ENCODE measurements around the gene SLC2A4RG. TPM values are rescaled to one million over a fixed set of nuclear protein-coding genes. Genes with fewer than 3 reads are reported as not detected.

The SLC2A4RG gene
- total and polyA plus RNA-seq, 7 experiments from 2014 or later, result 3.0 to 136 (median 96.4) TPM

DNA sequence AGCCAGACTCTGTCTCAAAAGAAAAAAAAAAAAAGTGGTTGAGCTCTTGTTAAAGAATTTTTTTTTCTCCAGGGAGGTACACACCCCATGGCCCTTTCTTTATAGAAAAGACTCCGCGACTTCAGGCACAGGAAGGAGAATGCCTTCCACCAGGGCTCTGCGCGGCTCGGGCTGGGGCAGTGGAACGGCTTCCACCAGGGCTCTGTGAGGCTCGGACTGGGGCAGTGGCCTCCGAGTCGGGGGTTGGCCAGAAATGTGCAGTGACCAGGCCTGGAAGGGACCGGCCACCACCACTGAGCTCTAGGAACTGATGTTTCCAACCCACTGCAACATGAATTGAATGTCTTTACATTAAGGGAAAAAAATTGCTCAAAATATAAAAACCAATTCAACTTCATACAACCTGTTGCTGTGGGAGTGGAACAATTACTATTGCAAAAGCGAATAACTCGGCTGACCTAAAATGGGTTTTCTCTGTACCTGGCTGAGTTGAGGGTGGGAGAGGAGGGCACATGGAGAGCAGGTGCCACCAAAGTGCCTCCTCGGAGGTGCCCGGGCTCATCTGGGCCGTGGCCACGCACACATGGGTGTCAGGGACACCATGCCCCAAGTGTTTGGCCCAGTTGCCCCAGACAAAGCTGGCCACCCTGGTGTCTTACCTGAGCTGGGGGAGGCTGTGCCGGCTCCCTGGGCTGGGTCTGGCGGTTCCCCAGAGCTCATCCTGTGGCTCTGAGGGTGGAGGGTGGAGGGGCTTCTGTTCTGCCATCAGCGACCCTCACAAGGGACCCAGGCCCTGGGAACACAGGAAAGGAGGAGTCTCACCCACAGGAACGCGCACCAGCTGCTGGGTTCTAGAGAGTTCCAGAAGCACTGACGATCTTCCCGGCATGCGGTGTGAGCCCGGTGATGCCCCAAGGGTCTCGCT lies 29.3 kb downstream of the SLC2A4RG start:
- Histone ChIP-seq H3K4me3 (ENCODE audit: low read length) (no peak overlapping the region), H3K9me3 (ENCODE audit: control insufficient read depth in 2 of 3, low read length in 3 of 3) (no peaks in the 10 kb centered on the region), H3K27ac (ENCODE audit: low read depth, low read length) (no peak overlapping the region), H3K27me3 (ENCODE audit: control insufficient read depth in 2 of 2, insufficient read depth in 2 of 2, low read length in 2 of 2) (no peaks in the 10 kb centered on the region), H3K4me1 (ENCODE audit: control insufficient read depth in 2 of 2, insufficient read depth in 2 of 2, low read length in 2 of 2) (no peaks in the 10 kb centered on the region), H3K36me3 (ENCODE audit: control insufficient read depth in 2 of 3, insufficient read depth in 3 of 3, low read length in 3 of 3) (no peaks in the 10 kb centered on the region)
- ATAC-seq, result no peak
- POLR2A ChIA-PET, result interaction anchor here (1.4 to 1.6 kb wide), 2 partner anchors 18 to 28 kb away, joined by 5 read pairs; no protein-coding TSS in a partner anchor
- peaks cover 0 to 3% (median 0%) of the 10 kb centered on the region in 5 donors for H3K27me3 Mint-ChIP-seq
- no peak for DNase-seq
- CTCF ChIA-PET, result interaction anchor here (0.7 to 0.9 kb wide), 2 partner anchors 14 to 427 kb away, joined by 3 to 4 read pairs; no protein-coding TSS in a partner anchor
- H3K4me1 Mint-ChIP-seq, result no peaks in the 10 kb centered on the region
- no peaks in the 10 kb centered on the region for H3K36me3 Mint-ChIP-seq
- no peak overlapping the region for H3K4me3 Mint-ChIP-seq
- H3K9me3 Mint-ChIP-seq, result no peaks in the 10 kb centered on the region
- intact Hi-C loops (cut with micrococcal nuclease), result no loop called here
- no peak overlapping the region for H3K27ac Mint-ChIP-seq

DNA sequence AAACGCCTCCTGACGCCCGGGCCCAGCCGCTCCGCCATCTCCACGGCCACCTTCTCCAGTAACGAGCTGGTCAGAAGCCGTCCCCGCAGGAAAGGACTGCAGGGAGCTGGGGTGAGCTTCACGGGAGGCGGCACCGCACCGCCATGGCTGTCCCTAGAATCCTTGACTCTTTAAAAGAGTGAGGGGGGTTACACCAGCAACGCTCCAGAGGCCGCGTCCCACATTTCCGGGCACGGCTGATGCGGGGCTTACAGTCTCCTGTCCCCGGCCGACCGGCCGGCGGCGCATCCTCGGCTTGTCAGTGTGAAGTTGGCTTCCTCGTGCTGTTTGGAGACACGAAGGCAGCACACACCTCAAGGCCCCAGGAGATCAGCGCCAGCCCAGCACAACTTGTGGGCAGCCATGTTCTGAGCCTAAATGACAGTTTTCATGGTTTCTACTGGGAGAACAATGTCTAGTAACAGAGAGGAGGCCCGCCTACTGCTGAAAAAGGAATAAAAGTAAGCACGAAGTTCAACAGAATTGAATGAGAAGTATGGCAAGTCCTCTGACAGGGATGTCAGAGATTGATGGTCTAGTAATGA lies 30.4 kb downstream of the SLC2A4RG start:
- Mint-ChIP-seq H3K4me3 (no peak overlapping the region), H3K4me1 (peaks cover 0 to 6% (median 5%) of the 10 kb centered on the region in 7 donors), H3K27ac (no peak overlapping the region), H3K27me3 (peaks cover 0 to 5% (median 0%) of the 10 kb centered on the region in 5 donors), H3K9me3 (no peaks in the 10 kb centered on the region), H3K36me3 (peaks cover 0 to 1% (median 0%) of the 10 kb centered on the region in 5 donors)
- no peaks in the 10 kb centered on the region for H3K27me3 ChIP-seq (ENCODE audit: control insufficient read depth in 2 of 2, insufficient read depth in 2 of 2, low read length in 2 of 2)
- H3K27ac ChIP-seq (ENCODE audit: low read depth, low read length), result no peak overlapping the region
- ChIA-PET POLR2A (no interaction called here), CTCF (interaction anchor here (0.7 kb wide), 1 partner anchor 330 kb away, joined by 3 read pairs; no protein-coding TSS in a partner anchor)
- DNase-seq (no peak), ATAC-seq (no peak)
- no peaks in the 10 kb centered on the region for H3K4me1 ChIP-seq (ENCODE audit: control insufficient read depth in 2 of 2, insufficient read depth in 2 of 2, low read length in 2 of 2)
- intact Hi-C loops (cut with micrococcal nuclease), result no loop called here
- no peak overlapping the region for H3K4me3 ChIP-seq (ENCODE audit: low read length)
- H3K9me3 ChIP-seq (ENCODE audit: control insufficient read depth in 2 of 3, low read length in 3 of 3), result no peaks in the 10 kb centered on the region
- no peaks in the 10 kb centered on the region for H3K36me3 ChIP-seq (ENCODE audit: control insufficient read depth in 2 of 3, insufficient read depth in 3 of 3, low read length in 3 of 3)

DNA sequence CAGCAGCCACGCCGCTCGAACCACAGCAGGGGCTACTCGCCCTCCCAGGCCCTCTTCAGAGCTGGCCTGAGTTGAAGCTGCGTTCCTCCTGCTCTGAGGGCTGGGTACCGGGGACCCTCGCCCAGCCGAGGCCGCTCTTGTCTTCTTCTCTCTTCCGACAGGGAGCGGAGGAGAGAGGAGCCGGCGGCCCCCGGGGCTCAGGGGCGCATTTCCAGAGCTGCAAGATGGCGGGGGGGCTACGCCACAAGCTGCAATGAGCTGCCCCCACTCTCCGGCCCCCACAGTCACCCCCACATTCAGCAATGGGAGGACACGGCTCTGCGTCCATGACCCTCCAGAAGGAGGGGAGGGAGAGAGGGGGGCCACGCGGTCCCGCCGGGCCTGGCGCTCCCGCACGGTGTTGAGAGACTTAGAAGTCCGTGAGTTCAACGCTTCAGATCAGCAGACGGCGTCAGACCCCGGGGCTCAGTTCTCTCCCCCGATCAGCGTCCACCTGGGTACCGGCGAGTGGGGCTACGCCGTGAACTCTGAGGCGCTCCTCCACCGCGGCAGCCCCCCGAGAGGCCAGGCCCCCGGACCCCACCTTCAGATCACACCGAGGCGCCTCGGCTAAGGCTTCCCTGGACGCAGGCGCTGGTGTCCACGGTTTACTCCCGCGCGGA lies 31.6 kb downstream of the SLC2A4RG start:
- Histone ChIP-seq H3K4me1 (ENCODE audit: control insufficient read depth in 2 of 2, insufficient read depth in 2 of 2, low read length in 2 of 2) (no peaks in the 10 kb centered on the region), H3K27ac (ENCODE audit: low read depth, low read length) (no peak overlapping the region), H3K4me3 (ENCODE audit: low read length) (no peak overlapping the region), H3K36me3 (ENCODE audit: control insufficient read depth in 2 of 3, insufficient read depth in 3 of 3, low read length in 3 of 3) (no peaks in the 10 kb centered on the region), H3K27me3 (ENCODE audit: control insufficient read depth in 2 of 2, insufficient read depth in 2 of 2, low read length in 2 of 2) (no peaks in the 10 kb centered on the region), H3K9me3 (ENCODE audit: control insufficient read depth in 2 of 3, low read length in 3 of 3) (no peaks in the 10 kb centered on the region)
- no peak for ATAC-seq
- Mint-ChIP-seq H3K27ac (no peak overlapping the region), H3K9me3 (no peaks in the 10 kb centered on the region), H3K4me1 (peaks cover 0 to 6% (median 5%) of the 10 kb centered on the region in 7 donors), H3K36me3 (peaks cover 0 to 1% (median 0%) of the 10 kb centered on the region in 5 donors), H3K4me3 (no peak overlapping the region), H3K27me3 (peaks cover 0 to 2% (median 0%) of the 10 kb centered on the region in 5 donors)
- ChIA-PET POLR2A (no interaction called here), CTCF (no interaction called here)
- DNase-seq, result no peak
- intact Hi-C loops (cut with micrococcal nuclease), result no loop called here

DNA sequence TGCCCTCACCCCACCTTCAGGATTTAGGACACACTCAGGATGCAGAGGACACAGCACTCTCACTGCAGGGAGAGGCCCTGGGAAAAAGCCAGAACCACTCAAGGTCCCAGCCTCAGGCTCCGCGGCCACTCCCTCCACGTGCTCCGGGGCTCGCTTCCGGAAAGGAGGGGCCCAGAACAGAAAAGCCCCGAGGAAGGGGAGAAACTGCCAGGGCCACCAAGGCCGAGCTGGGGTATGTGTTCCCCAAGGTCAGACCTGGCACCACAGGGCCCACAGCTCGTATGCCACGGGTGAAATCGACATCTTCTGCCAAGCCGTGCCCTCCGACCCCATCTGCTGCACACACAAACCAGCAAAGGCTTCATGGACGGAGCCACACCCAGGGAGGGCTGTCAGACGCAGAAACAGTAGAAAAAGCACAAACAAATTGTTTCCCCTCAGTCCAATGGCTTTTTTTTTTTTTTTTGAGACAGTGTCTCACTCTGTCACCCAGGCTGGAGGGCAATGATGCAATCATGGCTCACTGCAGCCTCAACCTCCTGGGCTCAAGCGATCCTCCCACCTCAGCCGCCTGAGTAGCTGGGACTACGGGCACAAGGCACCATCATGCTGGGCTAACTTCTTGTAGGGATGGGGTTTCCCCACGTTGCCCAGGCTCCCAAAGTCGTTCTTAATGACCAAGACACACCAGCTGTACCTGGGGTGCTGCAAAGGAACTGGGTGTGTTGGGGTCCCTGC lies 33.4 kb downstream of the SLC2A4RG start:
- Histone ChIP-seq H3K4me3 (ENCODE audit: low read length) (no peak overlapping the region), H3K27ac (ENCODE audit: low read depth, low read length) (no peak overlapping the region), H3K4me1 (ENCODE audit: control insufficient read depth in 2 of 2, insufficient read depth in 2 of 2, low read length in 2 of 2) (no peaks in the 10 kb centered on the region), H3K27me3 (ENCODE audit: control insufficient read depth in 2 of 2, insufficient read depth in 2 of 2, low read length in 2 of 2) (no peaks in the 10 kb centered on the region), H3K9me3 (ENCODE audit: control insufficient read depth in 2 of 3, low read length in 3 of 3) (no peaks in the 10 kb centered on the region), H3K36me3 (ENCODE audit: control insufficient read depth in 2 of 3, insufficient read depth in 3 of 3, low read length in 3 of 3) (no peaks in the 10 kb centered on the region)
- Mint-ChIP-seq H3K36me3 (peaks cover 0 to 1% (median 0%) of the 10 kb centered on the region in 5 donors), H3K27ac (no peak overlapping the region), H3K4me1 (peaks cover 0 to 6% (median 5%) of the 10 kb centered on the region in 7 donors), H3K4me3 (peak overlapping the region in 1 of 10 donors; percentile 68), H3K9me3 (no peaks in the 10 kb centered on the region), H3K27me3 (peaks cover 0 to 2% (median 0%) of the 10 kb centered on the region in 5 donors)
- ATAC-seq, result no peak
- intact Hi-C loops (cut with micrococcal nuclease), result no loop called here
- DNase-seq, result no peak
- ChIA-PET POLR2A (no interaction called here), CTCF (no interaction called here)

DNA sequence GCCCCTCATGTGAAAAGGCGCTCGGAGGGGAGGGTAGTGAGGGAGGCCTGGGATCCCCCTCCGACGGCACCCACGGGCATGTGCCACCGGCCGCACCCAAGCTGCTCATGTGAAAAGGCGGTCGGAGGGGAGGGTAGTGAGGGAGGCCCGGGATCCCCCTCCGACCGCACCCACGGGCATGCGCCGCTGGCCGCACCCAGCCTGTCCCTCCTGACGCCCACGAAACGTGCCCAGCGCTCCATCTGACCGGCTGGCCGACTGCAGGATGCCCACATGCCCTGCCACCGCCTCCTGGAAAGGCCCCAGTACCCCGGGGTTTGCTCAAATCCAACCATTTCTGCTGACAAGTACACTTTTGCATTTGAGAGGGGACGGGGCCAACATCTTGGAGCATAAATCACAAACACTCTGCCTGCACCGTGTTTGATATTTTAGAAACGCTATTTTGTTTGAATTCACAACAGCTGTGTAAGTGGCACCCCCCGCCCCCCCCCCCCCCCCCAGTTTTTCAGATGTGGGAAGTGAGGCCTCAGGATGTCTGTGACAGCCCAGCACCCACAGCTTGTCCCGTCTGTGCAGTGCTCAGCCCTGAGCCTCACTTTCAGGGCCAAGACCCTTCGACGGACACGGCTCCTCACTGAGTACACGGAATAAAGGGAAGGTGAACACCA lies 34.1 kb downstream of the SLC2A4RG start:
- H3K27ac ChIP-seq (ENCODE audit: low read depth, low read length), result no peak overlapping the region
- H3K4me1 ChIP-seq (ENCODE audit: control insufficient read depth in 2 of 2, insufficient read depth in 2 of 2, low read length in 2 of 2), result no peaks in the 10 kb centered on the region
- no peaks in the 10 kb centered on the region for H3K9me3 ChIP-seq (ENCODE audit: control insufficient read depth in 2 of 3, low read length in 3 of 3)
- no peak for DNase-seq
- Mint-ChIP-seq H3K36me3 (peaks cover 0 to 1% (median 0%) of the 10 kb centered on the region in 5 donors), H3K9me3 (no peaks in the 10 kb centered on the region), H3K4me1 (peaks cover 0 to 6% (median 5%) of the 10 kb centered on the region in 7 donors), H3K27ac (no peak overlapping the region), H3K27me3 (peaks cover 0 to 2% (median 0%) of the 10 kb centered on the region in 5 donors), H3K4me3 (peak overlapping the region in 1 of 10 donors; percentile 7)
- ChIA-PET CTCF (no interaction called here), POLR2A (no interaction called here)
- intact Hi-C loops (cut with micrococcal nuclease), result no loop called here
- no peaks in the 10 kb centered on the region for H3K36me3 ChIP-seq (ENCODE audit: control insufficient read depth in 2 of 3, insufficient read depth in 3 of 3, low read length in 3 of 3)
- ATAC-seq, result no peak
- H3K4me3 ChIP-seq (ENCODE audit: low read length), result no peak overlapping the region
- H3K27me3 ChIP-seq (ENCODE audit: control insufficient read depth in 2 of 2, insufficient read depth in 2 of 2, low read length in 2 of 2), result no peaks in the 10 kb centered on the region

DNA sequence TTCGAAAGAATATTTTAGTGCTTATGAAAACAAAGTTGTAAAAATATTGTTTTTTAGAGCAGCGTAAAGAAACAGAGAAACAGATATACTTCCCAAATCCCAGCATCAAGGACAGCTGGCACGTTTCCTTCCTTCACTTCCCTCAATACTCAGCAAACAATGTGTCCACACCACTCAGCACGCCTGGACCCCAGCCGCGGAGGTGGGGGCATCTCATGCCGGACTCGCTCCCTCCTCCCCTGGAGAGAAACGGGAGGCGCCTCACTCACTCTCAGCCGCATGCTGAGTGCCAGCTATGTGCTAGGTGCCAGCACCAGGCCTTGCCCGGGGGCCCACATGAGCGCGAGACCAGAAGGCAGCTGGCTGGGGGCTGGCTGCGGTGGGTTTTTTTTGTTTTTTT lies 34.7 kb downstream of the SLC2A4RG start:
- intact Hi-C loops (cut with micrococcal nuclease), result no loop called here
- Histone ChIP-seq H3K27me3 (ENCODE audit: control insufficient read depth in 2 of 2, insufficient read depth in 2 of 2, low read length in 2 of 2) (no peaks in the 10 kb centered on the region), H3K9me3 (ENCODE audit: control insufficient read depth in 2 of 3, low read length in 3 of 3) (no peaks in the 10 kb centered on the region), H3K4me3 (ENCODE audit: low read length) (no peak overlapping the region), H3K36me3 (ENCODE audit: control insufficient read depth in 2 of 3, insufficient read depth in 3 of 3, low read length in 3 of 3) (no peaks in the 10 kb centered on the region), H3K27ac (ENCODE audit: low read depth, low read length) (no peak overlapping the region), H3K4me1 (ENCODE audit: control insufficient read depth in 2 of 2, insufficient read depth in 2 of 2, low read length in 2 of 2) (no peaks in the 10 kb centered on the region)
- ATAC-seq, result no peak
- H3K36me3 Mint-ChIP-seq, result peaks cover 0 to 1% (median 0%) of the 10 kb centered on the region in 5 donors
- H3K9me3 Mint-ChIP-seq, result no peaks in the 10 kb centered on the region
- peak overlapping the region in 2 of 9 donors; percentile 68 to 81 for H3K27ac Mint-ChIP-seq
- CTCF ChIA-PET, result no interaction called here
- no peak for DNase-seq
- POLR2A ChIA-PET, result no interaction called here
- peak overlapping the region in 2 of 10 donors; percentile 7 to 32 for H3K4me3 Mint-ChIP-seq
- peaks cover 0 to 2% (median 0%) of the 10 kb centered on the region in 5 donors for H3K27me3 Mint-ChIP-seq
- H3K4me1 Mint-ChIP-seq, result peaks cover 0 to 6% (median 5%) of the 10 kb centered on the region in 7 donors

All from naive thymus-derived CD4-positive, alpha-beta T cell (primary cell).